ENCODE measurements around the gene STAT3.
"Not testable (repeated sequence)": the region's sequence is repeated elsewhere in the genome, so short reads cannot be mapped to it uniquely, and the experiment has no call there.

The STAT3 gene

DNA sequence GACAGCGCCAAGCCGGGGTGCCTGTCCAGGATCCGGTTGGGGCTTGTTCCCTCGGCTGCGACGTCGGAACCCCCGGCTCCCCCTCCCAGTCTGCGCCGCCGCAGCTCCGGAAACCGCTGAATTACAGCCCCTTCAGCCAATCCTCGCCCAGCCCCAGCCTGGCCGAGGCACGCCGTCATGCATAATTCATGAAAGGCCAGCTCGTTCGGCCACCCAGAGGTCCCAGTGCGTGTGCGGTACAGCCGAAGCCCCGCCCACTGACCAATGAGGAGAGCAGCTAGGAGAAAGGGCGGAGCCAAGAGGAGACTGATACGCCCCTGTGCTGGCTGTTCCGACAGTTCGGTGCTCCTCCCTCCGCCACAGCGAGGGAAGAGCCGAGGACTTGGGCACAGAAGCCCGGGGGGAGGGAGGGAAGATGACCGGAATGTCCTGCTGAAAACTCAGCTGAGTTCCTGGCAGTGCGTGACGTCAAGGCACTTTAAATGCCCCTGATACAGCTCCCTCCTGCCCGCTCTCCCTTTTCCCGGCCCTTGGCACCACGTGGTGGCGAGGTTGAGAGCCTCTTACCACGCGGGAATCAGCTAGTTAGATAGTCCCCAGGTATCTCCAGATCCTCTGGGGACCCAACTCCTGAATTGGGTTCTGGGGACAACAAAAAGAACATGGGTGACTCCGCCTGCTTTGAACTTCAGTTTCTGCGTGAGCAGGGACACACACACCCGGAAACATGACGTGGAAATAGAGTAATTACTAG lies at the start of gene STAT3:
Gene STAT3, minus strand, starts transcription at position 62 of the 754 bp plus-strand sequence. CDS start 39,926 bp downstream, outside the sequence.
- peak; percentile 100 for DNase-seq

DNA sequence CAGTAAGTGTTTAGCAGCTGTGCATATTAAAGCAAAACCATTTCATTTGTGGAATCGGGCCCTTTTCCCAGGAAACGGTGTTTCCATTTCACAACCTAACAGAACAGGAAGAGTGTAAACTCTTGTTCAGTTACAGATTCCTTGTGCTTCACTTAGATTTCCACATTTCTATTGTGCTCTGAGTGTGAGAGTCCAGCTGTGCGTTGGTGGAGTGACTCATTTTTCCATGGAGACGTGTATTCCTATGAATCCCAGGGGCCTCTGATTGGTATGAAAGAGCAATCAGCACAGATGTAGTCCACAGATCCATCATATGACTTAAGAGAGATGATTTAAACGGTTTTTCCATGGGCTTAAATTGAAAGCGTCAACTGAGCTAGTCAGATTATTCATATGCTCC lies 48.1 kb upstream of the STAT3 start:
- DNase-seq, result no peak

DNA sequence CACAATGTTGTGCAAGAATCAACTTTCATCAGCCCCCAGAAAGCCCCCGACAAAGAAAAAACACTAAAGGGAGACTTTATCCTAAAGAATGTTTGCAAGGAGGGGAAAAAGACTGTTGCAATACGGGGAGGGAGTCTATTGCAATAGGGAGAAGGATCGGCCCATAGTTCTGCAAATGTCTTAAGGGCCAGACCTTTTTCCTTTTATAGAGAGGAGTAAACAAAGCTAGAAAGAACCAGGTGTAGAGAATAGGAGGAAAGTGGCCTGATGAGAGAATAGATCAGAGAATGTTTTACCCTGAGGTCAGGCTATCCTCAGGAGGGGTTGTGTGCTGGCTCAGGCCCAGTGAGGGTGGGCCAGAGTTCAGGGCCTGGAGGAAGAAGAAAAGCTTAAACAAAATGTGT lies 43.5 kb upstream of the STAT3 start:
- DNase-seq, result no peak

DNA sequence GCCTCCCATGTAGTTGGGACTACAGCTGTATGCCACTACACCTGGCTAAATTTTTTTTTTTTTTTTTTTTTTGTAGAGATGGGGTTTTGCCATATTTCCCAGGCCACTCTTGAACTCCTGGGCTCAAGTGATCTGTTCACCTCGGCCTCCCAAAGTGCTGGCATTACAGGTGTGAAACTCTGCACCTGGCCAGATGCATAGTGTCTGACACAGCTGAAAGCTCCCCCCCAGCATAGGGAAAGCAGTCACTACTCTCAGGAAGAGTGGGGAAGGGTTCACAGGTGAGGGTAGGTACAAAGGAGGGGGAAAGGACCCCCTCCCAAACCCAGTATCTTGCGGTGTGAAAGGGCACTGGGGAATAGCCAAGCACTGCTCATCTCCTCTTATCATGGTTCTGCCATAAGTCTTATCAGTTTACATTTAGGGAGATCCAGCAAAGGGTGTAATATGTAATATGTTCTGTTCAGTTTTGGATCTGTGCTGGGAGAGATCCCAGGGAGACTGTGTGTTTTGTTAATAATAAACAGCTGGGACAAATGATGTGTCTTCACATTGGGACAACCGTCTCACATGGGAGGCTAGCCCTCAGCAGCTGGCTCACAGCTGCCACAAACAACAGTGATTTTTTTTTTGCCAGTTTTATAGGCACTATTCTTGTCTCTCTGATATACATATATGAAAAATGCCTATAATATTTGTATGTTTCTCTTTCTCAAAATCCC lies 41.6 kb upstream of the STAT3 start:
- peak; percentile 39 for DNase-seq

DNA sequence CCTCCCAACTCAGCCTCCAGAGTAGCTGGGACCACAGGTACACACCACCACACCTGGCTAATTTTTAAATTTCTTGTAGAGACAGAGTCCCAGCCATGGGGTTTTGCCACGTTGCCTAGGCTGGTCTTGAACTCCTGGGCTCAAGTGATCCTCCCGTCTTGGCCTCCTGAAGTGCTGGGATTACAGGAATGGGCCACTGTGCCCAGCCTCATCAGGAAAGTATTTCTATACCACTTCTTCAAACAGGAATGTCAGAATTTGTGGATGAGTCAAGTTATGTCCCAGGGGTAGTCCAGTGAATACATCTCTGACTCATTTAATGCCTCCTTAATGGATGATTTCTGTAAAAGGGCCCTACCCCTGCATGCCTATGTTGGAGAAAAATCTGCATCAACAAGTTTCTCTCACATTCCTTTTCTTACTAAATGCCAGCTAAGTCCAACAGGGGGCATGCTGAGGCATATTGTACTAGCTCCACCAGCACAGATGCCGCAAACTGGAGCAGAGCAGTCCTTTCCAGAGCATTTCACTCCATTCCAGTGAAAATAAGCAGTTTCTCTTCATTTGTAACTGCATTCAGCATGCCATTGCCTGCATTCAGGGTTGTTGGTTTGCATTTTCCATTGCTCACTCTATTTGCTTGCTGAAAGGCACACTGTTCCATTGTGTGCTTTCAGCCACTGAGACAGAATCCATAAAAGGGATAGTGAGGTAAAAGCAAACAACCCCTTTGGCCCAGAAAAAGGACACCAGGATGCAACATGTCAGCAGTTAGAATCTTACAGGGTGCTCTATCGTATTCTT lies 40.1 kb upstream of the STAT3 start:
- DNase-seq, result peak; percentile 86

DNA sequence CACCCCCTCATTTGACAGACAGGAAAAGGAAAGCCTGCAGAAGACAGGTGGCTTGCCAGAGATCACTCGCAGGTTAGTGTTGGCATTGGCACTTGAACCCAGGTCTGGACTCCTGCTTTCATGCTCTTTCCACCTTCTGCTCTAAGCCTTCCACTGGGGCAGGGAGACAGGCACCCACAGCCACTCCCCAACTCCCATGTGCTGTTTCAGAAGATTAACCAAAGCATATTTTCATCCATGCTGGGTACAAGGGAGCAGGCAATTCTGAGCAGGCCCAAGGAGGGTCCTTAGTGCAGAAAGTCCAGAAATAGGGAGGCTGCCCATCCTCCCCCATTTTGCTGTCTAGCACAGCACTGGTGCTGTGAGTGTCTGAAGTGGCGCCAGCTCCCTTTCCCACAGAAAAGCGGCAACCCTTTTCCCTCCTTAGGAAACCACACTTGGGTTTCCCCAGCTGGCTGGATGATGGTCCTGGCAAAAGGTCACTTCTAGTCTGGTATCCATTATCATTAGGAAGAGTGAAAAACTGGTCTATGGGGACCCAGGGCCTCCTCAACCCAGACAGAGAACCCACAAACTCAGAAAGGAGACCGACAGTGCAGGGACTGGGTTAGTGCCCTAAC lies 36.9 kb upstream of the STAT3 start:
- no peak for DNase-seq

DNA sequence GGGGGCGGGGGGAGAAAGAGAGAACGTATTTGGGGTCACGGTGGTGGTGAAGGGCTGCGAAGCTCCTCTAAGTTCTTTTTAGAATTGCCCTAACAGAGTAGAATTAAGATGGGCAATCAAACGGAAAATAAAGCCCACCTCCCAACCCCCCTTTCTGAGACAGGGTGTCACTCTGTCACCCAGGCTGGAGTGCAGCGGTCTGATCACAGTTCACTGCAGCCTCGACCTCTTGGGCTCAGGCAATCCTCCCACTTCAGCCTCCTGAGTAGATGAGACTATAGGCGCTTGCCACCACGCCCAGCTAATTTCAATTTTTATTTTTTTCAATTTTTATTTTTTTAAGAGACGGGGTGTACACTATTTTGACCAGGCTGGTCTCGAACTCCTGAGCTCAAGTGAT lies 35.5 kb upstream of the STAT3 start:
- no peak for DNase-seq

DNA sequence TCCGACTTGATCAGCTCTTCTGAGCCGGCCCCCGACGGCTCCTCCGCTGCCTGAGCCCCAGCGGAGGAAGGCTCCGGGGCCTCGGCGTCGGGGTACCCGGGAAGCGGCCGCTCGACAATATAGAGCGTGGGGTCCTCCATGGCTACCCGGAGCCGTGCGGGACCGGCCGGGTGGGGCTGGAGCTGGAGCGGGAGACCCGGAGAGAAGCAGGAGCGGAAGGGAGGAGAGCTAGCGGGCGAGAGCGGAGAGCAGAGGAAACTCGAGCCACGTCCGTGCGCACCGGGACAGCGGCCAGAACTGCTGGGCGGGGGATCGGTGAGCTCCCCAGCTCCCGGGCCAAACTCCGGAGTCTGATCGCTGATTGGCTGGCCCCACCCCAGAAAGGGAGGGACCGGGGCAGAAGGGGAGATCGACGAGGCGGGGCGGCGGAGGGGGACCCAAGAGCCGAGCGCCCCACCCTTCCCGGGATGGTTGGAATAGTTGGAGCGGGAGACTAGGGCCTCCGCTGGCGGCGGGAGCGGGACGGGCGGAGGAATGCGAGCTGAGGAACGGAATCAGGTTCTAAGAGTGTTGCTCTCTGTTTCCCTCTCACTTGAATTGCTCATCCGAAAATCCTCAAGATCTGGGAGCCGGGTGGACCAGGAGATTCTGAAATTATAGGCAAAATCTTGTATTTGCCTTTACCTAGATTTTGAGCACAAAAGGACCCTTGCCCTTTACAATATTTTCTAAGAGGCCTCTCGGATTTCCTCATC lies 34.9 kb upstream of the STAT3 start, which contains the start of gene CAVIN1:
Gene CAVIN1, minus strand, starts transcription at position 299 of the 755 bp plus-strand sequence. Its CDS starts 159 bp downstream, at position 140.
- DNase-seq, result peak; percentile 81

DNA sequence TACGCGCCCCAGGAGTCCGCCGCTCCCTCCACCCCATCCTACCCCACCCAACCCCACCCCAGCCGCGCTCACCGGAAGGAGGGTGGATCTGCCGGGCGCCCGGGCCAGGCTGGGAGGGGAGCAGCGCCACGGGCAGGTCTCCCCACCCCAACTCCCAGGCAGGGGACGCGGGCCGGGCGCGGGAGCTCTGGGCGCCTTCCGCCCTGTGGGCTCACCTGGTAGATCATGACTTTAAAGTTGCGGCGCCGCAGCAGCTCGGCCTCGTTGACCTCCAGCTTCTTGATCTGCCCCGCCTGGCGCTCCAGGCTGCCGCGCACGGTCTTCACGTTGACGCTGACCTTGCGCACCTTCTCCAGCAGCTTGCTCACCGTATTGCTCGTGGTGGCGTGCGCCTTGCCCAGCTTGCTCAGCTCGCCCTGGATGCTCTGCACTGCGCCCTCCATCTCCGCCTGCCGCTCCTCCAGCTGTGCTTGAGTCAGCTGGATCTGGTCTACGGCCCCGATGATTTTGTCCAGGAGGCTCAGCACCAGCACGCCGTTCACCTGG lies 34.2 kb upstream of the STAT3 start:
- DNase-seq, result peak; percentile 51

DNA sequence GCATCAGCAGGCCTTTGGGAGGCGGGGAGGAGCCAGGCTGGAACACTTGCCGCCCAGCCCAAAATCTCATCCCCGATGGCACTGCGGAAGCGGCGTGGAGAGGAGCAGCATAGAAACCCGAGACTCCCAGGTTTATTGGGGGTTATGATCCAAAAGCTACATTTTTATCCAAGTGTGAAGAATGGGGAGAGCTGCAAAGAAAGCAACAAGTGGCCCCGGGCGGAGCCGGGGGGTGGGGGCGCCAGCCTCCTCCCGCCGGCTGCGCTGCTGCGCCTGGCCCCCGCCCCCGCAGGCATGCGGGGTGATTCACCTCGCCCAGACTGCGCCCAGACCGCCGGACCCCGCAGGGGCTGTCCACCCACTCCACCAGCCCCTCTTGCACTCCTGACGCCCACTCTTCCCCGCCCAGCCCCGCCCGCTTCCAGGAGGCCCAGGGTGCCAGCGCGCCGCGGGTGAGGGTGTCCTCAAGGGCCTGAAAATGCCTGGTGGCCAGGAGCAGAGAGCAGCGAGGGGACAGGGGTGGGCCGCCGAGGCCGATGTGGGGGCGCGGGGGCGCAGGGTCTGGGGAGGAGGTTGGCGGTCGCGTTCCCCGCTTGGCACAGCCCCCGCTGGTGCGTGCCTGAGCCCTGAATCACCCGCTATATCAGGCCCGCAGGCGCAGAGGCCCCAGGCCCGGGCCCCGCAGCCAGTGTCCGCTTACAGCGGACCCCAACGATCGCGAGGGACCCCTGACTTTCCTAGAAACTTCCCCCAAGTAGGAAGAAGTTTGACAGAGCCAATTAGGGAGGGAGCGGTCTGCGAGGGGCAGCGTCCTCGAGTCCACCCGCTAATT lies 33.5 kb upstream of the STAT3 start:
- DNase-seq, result peak; percentile 39

DNA sequence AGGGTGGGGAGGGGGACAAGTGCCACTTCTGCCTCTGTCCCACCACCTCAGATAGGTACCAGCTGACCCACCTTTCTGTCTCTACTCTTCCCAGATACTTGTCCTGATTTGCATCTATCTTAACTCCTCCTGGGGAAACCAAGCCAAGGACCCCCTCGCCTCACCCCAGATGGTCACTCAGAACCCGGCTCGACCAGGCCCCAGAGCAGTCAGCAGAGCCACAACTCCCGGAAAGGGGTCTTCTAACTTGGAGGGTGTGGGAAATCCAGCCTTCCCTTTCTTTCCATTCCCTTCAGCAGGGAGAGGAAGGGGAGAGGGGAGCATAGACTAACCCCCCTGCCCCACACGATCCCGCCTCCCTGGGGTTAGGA lies 32.9 kb upstream of the STAT3 start:
- no peak for DNase-seq

DNA sequence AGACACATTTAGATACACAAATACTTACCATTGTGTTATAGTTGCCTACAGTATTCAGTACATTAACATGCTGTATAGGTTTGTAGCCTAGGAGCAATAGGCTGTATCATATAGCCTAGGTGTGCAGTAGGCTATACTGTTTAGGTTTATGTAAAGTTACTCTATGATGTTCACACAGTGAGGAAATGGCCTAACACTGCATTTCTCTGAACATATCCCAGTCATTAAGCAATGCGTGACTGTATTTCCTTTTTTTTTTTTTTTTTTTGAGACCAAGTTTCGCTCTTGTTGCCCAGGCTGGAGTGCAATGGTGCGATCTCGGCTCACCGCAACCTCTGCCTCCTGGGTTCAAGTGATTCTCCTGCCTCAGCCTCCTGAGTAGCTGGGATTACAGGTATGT lies 29.7 kb upstream of the STAT3 start:
- DNase-seq, result not testable (repeated sequence)

DNA sequence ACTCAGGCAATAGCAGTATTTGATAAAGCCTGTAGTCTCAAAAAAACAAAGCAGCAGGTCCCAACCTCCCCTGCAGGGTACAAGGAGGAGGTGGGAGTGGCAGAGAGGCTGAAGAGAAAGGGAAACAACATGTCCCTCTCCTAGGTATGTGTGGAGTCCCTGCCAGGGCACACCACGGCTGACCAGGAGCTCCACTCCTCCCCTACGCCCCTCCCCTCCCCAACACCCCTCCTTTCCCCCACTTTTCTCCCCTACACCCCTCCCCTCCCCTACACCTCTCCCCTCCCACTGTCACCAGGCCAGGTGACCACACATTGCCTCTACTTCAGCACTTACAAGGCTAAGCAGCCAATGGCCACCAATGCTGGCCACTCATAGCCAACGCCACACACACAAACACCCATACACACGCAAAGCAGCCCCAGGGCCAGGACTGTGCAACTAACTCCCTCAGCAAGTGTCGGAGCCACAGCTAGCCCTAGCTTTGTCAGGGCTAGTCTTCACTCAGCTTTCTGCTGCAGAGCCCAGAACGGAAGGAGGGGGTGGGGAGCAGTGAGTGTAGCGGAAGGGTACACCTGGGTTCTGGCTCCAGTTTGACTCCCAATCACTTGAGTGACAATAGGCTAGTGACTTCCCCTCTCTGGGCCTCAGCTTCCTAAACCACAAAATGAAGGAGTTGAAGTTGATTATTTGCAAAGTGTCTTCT lies 26.6 kb upstream of the STAT3 start:
- peak; percentile 59 for DNase-seq

DNA sequence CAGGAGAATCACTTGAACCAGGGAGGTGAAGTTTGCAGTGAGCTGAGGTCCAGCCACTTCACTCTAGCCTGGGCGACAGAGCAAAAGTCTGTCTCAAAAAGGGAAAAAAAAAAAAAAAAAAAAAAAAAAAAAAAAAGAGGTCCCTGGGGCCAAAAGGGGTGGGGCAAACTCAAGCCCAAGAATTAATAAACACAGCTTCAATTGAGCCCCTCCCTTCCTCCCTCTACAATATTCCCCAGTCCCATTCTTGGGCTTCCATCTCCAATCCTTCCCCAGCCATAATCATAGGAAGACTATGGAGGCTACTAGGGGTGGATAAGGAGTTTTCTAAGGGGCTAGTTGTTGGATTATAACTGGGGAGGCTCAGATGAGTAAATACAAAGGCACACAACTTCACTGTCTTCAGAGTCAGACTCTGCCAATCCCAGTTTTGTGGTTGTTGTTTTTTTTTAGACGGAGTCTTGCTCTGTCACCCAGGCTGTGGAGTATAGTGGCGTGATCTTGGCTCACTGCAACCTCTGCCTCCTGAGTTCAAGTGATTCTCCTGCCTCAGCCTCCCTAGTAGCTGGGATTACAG lies 25.3 kb upstream of the STAT3 start:
- no peak for DNase-seq

DNA sequence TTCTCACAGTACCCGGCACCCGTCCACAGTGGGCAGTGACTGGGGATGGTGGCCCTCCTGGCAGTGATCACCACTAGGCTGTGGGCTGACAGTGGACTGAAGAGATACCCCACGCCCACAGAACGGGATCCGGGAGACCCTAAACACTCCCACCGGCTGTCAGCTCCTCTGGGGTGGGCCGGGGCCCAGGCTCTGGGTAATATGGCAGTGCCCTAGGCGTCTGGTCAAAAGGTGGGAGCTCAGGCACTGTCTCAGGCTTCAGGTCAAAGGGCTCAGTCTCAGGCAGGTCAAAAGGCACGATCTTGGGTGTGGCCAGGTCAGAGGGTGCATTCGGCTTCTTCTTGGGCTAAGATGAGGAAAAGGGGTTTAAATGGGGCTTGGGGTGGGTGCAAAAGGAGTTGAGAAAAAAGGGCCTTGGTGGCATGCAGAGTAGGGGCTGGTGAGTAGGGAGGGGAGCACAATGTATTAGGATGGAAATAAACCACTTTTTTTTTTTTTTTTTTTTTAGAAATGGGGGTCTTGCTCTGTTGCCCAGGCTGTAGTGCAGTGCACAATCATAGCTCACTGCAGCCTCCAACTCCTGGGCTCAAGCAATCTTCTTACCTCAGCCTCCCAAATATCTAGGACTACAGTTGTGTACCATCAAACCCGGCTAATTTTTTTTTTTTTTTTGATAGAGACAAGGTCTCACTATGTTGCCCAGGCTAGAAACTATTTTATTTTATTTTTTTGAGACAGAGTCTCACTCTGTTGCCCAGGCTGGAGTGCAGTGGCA lies 23.9 kb upstream of the STAT3 start:
- DNase-seq, result no peak

DNA sequence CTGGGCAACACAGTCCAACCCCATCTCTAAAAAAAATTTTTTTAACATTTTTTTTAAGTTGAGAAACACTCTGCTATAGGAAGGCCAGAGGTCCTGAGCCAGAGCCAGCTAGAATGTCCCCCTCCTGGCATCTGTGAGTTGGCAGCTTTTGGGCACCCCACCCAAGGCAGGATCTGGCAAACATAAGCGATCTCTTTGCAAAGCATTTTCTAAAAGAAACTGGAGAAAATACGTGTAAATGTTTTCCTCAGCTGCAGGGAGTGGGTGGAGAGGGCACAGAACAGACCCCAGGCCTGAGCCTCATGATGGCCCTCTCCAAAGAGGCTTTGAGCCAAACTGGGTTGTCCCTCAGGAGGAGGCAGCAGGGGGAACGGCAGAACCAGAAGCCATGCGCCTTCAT lies 23.1 kb upstream of the STAT3 start:
- peak; percentile 41 for DNase-seq

DNA sequence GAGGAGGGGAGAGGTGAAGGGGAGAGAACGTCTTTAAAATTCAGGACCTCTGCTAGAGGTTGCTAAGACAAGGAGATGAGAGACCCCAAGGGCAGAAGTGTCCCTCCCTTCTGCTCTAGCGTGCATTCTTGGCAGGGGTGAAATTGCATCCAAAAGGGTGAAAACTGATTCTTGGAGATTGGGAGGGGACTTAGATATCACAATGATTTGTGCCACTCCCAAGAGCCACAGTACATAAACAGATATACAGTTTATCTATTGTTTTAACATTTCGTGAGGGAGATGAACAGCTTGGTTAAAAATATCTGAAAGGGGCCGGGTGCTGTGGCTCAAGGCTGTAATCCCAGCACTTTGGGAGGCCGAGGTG lies 22.1 kb upstream of the STAT3 start:
- DNase-seq, result peak; percentile 41

DNA sequence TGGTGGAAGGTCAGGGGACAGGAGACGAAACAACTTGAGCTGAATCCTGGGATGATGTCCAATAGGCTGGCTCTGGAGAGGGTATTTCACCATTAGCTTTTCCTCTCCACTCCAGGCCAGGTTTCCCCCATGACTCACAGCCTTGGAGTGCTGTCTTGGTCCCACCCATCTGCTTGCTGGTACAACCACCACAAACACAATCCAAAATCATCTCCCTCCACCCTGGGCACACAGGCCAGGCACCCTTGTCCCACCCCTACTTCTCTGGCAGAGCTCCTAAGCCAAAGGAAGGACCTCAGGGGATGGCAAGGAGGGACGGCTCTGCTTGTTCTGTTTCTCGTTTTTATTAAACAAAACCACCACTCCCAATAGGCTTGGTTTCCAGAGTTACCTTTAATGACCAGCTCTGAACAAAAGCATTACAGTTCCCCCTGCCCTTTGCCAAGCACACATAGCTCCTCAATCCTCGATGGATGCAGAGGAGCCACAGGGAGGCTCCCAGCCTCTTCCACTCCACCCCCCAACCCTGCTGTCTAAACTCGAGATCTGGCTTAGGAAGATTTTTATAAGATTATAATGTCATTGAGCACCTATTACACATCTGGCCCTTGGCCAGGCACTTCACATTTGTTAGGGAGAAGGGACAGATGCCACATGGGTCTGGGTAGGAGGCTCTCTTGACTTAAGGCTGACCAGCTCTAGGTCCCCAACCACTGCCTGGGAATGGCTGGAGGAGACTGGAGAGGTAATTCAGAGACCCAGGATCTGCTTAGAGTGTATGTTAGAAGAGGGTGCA lies 21.5 kb upstream of the STAT3 start:
- no peak for DNase-seq

All from hematopoietic multipotent progenitor cell treated with erythropoietin and hydrocortisone succinate and interleukin-3 and kit ligand, for 6 days (in vitro differentiated cells).